Suppressor macrophage treated with lipopolysaccharide for 4 hours (primary cell): Measurements from ENCODE around the gene MAPK1IP1L.

Source experiments
- DNase-seq: peaks from one replicate; pipeline ENCODE4 v3.0.0-alpha.2; 2020

MAPK1IP1L gene

DNA sequence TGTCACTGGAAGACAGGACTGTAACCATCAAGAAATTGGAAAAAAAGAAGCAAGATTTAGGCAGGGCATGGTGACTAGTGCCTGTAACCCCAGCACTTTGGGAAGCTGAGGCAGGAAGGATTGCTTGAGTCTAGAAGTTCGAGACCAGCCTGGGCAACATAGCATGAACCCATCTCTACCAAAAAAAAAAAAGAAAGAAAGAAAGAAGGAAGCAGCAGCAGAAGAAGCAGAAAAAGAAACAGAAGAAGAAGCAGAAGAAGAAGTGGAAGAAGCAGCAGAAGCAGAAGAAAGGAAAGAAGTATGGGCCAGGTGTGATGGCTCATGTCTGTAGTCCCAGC, 47.1 kb downstream of the MAPK1IP1L start:
- DNase-seq = no peak

DNA sequence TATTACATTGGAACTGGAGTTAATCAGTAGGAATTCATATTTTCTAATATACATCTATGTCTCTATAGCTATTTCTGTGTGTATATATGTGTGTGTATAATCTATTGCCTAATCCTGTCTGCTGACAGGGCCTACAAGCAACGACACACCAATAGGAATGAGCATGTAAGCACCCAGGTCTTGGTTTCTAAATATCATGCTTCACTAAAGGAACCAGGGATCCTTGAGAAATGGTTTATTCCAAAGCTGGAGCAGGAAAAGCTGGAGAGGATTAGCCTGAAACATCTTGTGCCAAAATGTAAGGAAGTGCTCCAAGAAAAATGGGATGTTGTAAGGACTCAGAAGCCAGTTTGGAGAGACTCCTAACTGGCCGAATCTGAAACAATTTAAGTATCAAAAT, 48.3 kb downstream of the MAPK1IP1L start:
- peak; percentile 53 for DNase-seq

DNA sequence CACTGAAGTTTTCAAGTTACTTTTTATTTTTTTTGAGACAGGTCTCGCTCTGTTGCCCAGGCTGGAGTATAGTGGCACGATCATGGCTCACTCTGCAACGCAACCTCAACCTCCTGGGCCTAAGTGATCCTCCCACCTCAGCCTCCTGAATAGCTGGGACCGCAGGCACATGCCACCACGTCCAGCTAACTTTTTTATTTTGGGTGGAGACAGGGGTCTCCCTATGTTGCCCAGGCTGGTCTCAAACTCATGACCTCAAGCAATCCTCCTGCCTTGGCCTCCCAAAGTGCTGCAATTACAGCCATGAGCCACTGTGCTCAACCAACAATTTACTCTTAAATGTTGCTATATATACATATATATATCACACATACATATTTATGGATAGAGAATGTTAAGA, 50.3 kb downstream of the MAPK1IP1L start:
- no peak for DNase-seq

DNA sequence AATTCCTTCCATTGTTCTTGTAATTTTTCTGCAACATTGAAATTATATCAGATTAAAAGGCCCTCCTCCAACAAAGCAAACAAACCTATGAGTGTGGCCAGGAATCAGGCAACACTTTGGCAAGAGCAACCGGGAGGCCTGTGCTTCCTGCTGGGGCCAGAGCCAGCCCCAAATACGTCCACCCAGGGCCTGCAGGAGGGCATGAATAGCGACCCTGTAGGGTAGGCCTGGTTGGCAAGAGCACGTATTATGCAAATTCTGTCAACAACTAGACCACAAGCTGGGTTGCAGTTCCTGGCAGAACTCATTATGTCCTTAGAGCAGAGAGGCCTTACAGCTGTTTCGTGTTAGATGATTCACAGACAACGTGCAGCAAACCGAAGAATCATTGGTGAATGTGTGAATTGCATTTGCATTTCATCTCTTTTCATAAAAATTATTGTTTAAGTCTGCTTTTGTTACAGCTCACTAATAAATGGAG, 50.7 kb downstream of the MAPK1IP1L start:
- DNase-seq = peak; percentile 89

DNA sequence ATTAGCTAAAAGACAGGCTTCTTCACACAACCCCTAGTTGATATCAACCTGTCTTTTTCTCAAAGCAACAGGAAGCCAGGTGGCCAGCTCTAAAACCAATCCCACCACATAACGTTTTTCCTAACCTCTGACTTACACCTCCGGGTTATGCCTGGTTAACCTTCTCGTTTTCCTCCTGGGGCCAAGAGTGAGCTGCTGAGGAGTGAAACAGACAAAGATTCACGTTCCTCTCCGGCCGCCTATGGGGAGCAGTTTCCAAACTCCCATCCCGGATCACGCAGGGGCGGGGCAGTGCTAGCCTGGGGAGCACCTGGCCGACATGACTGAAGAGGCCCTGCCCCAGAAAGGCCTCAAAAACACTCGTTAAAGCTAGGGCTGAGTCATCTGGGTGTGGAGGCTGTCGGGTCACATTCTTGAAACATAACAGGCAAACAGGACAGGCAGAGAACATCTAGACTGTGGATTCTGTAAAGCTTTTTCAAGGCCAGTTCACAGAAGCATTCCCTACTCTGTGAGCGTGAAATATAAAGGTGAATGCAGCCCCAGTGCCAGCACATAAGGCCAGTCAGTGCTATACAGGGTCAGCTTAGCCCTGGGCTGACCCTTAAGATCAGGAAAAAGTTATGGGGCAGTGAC, 51.7 kb downstream of the MAPK1IP1L start:
- DNase-seq = peak; percentile 63

DNA sequence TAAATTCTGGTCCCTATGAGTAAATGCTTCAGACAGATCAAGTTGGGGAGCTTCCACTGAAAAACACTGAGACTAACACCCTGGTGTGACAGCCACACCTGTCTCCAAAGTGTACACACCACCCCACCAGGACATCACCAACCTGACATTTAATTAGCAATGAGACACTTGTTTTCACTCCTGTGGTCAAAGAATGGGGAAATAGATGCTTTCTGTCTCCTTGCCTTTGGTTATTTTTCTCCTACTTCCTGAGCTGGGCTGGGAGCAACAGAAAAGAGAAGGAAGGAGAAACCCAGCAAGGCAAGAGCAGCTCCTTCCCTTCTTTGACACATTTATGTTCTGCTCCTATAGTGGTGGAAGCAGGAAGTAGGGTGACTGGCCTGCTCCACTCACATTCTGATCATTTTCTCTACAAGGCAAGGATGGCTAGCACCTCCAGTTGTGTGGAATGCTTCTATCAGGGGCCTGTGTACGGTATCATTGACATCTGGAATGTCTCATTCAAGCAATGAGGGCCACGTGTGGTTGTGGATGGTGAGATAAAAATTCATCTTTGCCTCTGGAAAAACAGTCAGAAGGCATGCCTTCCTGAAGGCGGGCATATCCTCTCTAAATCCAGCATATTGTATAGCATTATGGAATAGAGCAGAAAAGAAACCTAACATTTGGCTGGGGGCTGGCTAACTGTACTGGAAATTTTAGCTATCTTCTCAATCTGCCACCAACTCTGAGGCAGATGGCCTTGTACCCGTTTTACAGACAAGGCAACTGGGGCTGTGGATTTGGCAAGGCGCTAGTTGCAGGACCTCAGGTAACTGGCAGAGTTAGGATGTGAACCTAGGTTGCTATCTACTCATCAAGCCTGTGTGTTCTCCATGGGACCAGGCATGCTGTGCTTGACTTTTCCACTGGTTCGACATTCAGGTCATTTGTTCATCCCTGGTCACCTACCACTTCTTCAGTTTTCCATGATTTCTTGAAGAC, 52.8 kb downstream of the MAPK1IP1L start:
- peak; percentile 66 for DNase-seq

DNA sequence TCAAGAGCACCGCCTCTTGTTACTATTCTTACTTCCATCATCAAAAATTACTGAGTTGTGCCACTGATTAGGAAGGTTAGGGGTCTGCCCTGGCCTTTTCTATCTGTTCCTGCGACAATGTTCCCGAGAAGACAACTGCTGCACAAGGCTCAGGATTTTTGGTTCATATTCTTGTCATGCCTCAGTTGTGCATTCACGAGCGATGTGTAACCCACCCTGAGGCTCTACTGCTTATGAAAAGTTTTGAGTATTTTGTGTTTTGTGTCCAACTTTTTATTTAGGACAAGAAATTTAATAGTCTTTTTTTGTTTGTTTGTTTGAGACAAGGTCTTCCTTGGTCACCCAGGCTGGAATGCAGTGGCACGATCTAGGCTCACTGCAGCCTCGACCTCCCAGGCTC, 54.5 kb downstream of the MAPK1IP1L start:
- no peak for DNase-seq

DNA sequence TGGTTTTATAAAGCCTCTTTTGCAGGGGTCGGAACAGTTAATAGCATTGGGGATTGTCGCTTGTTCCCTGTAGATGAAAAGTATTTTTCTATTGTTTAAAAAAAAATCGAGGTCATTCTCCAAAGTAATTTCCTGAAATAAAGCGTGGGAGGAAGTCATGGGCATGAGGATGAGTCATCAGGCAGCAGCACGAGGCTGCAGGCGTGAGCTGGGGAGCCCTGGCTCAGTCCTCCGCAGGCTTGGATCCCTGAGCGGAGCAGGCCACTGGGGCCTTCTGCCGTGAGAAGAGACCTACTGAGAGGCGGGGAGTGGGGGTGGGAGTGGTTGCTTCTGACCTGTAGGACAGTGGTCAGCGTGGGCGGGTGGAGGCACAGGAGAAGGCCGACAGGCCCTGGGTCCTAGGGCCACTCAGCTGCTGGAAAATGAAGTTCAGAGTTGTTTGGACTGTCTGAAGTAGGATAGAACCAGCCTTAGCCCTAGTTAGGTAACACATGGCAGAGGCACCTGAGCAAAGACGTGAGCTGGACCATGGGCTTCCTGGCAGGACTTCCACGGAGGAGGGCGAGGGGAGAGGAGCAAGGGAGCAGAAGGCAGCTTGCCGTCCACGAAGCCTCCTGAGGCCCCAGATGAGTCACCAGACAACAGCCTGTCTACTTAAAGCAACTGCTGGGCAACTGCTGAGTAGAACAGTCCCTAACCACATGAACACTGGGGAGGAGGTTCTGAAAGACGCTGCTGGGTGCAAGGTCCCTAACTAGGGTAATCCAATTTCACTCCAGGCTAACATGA, 56.5 kb downstream of the MAPK1IP1L start:
- DNase-seq = peak; percentile 96

DNA sequence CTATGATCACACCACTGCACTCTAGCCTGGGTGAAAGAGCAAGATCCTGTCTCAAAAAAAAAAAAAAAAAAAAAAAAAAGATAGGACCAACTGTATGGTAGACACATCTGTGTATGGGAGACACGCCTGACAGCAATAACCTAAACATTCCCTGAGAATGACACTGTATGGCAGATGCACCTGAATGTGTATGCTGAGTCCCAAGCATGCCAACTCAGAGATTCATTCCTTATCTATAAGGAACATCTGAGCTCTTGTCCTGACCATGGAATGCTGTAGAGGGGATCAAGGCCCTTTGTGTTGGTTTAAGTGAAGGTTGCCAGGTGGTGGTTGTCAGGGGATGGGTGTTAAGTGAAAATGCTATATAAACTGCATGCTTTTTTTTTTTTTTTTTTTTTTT, 58.4 kb downstream of the MAPK1IP1L start:
- DNase-seq = no peak

DNA sequence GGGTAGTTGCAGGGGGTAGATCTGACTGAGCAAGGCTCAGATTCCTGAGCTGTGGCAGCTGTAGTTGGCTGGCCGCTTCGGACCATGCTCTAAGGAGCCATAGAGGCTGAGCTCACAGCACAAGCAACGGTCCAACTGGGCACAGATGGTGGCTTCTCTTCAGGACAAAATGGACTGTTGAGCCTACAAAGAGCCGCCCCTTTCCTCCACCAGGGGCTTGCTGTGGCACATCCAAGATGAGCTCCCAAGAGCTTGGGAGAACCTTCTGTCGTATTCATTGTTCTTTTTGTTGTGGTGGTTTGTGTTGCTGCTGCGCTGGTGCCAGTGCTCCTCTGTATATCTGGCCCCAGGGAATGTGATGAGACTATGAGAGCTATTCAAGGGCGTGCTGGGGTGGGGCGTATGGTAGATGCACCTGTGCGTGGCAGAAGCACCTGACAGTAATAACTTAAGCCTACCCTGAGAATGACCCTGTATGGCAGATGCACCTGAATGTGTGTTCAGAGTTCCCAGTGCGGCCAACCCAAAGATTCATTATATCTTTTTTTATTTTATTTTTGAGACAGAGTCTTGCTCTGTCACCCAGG, 59.8 kb downstream of the MAPK1IP1L start:
- no peak for DNase-seq

DNA sequence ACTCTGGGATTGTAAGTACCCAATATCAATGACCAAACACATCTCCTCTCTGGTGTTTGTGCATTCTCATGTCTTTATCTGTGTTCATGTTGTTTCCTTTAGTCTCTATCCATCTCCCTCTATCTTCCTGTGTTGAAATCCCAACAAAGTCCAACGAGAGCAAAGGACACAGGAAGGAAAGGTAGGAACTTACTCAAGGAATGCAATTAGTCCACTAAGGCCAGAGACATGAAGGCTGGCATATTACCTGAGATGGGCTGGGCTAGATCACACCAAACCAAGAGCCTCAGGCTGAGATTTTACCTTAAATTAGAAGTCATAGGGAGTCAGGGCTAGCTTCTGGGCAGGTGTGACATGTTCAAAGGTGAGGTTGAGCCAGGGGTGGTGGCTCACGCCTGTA, 63.3 kb downstream of the MAPK1IP1L start:
- DNase-seq = no peak

DNA sequence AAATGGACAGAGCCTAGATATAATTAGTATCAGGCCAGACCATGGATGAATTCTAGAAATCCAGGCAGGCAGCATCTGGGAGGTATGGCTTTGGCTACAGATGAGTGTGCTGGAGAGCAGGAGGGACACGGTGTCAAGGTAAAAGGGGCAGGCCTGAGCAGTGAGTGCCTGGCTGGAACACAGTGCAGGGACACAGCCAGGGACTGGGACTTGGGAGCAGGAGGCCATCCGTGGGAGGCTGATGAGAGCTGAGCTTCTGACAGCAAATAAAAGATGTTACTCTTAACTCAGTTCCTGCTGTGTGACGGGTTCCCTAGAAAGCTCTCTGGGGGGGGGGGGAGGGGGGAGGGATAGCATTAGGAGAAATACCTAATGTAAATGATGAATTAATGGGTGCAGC, 64.0 kb downstream of the MAPK1IP1L start:
- DNase-seq = no peak

DNA sequence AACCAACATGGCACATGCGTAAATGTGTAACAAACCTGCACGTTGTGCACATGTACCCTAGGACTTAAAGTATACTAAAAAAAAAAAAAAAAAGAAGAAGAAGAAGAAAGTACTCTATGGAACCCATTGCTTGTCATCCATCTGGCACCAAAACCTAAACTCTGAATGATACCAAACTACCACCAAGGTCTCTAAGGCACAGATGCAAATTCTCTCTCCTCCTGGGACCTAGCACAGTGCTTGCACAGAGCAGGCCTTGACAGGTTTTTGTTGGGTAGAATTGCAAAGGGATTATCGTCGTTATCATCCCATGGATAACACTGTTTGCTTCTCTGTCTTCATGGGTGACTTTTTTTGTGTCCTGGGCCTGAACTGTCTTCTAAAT, 64.4 kb downstream of the MAPK1IP1L start:
- DNase-seq = no peak

DNA sequence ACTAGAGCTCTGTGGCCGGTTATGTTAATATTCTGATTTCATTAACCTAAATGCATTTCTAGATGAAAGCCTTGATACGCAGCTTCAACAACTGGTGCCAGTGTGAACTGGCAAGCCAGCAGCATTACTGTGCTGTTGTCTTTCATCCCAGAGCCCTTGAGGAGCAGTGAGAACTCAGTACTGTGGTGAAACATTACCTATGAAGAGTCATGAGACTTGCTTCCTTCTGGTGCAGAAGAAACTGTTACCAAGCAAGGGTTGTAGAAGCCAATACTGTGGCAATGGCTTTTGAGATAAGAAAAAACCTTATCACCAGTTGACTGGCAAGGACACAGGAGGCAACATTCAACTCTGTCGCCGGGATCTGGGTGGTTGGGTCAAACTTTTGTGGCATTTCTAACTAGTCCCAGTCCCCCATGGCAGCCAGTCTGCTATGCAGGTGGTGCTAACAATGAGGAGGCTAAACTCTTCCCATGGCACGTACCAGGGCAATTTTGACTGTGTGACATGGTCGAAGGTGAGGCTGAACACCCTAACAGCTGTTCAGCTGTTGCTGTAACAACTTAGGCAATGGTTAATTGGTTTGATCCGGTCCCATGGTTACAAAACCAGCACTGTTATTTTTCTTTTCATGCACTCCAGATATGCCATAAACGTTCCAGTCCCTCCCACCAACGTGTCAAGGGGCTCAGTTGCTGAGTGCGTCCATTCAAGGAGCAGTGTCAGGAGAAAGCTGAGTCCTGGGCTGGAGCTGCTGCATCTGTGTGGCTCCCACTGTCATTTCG, 65.0 kb downstream of the MAPK1IP1L start:
- no peak for DNase-seq

DNA sequence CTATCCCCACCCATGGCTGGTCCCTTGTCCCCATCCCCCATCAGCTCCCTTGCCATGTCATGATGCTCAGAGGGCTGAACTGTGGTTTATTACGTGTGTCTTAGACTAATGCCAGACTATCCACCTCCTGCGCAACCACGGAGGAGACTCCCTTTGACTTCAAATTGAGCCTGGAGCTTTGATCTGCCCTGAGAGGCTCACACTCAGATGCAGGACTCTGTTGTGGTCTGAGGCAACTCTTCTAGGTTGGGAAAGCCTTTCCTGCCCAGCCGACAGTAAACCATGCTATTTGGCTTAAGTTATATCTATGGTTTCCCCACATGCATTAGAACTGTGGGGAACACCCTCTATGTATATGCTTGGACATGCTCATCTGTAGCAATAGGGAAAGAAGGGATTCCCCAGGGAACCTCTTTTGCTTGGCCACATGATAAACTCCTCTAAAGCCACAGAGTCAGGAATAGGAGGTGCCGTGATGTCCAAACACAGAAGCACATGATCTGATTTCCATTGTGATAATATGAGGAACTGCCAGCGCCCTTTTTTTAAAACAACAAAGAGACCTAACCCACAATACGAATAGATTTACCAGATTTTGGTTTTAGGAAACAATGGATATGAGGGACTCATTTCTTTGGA, 66.5 kb downstream of the MAPK1IP1L start:
- DNase-seq = peak; percentile 93

DNA sequence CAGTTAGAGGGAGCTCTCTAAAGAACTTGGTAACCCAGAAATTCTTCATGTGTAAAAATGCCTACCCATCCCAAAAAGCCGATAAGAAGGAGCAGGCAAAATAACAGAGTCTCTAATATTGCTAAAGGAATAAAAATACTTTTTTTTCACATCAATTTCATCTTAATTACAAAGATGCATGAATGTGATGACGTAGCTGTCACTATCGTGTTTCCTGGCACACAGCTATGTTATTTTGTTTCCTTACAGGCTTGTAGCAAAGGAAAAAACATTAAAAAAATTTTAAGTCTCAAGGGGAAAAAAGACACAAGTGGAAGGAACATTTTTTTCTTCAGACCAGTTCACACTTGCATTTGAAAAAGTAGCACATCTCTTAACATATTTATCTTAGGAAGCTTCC, 67.3 kb downstream of the MAPK1IP1L start:
- no peak for DNase-seq
